ENCODE data around the gene CDC14B.
A peak's percentile ranks its signal among the peaks of the same experiment; 100 is the strongest.
"Not testable (repeated sequence)": the region's sequence is repeated elsewhere in the genome, so short reads cannot be mapped to it uniquely, and the experiment has no call there.

The CDC14B gene

DNA sequence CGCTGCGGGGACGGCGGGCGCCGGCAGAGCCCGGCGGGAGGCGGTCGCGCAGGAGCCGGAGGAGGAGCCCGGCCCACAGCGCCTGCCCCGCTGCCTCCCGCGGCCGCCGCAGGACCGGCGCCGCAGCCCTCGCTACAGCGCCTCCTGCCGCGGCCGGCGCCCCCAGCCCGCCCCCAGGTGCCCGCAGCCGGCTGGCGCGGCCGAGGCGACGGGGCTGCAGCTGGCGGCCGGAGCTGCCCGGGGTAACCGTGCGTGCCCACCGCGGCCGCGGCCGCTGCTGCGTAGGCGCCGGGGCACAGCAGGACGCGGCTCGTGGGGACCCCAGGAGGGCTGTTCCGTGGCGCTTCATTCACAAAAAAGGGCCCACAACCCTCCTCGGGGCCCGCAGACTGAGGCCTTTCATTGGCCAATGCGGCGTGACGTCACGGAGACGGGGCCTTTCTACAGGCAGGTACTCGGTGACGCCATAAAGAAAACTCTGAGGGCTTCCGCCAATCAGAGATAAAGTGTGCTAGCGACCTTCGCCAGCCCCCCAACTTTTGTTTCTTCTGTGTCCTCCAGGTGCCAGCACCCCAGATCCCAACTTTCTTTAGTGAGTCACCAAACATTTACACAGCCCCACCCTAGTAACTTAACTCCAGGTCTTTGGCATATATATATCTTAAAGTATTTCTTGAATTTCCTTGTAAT lies at the start of gene CDC14B:
Gene CDC14B, minus strand, starts transcription at position 353 of the 690 bp plus-strand sequence. CDS start 465 bp downstream, outside the sequence.
- TF ChIP-seq CTBP1 (IDR thresholded peaks at IDR 0.05; ENCODE audit: borderline replicate concordance) (no peak), TARDBP (IDR thresholded peaks at IDR 0.05) (peak; percentile 57; the same call in 1 of the 2 replicates), ARNT (IDR thresholded peaks at IDR 0.05) (peak; percentile 33; the same call in 1 of the 2 replicates), ELF4 (IDR thresholded peaks at IDR 0.05) (no peak), FOXM1 (IDR thresholded peaks at IDR 0.05; ENCODE audit: borderline replicate concordance) (peak; percentile 71; the same call in 1 of the 2 replicates), LEF1 (IDR thresholded peaks at IDR 0.05; ENCODE audit: borderline replicate concordance) (no peak)
- TF ChIP-seq, protein P1, sequence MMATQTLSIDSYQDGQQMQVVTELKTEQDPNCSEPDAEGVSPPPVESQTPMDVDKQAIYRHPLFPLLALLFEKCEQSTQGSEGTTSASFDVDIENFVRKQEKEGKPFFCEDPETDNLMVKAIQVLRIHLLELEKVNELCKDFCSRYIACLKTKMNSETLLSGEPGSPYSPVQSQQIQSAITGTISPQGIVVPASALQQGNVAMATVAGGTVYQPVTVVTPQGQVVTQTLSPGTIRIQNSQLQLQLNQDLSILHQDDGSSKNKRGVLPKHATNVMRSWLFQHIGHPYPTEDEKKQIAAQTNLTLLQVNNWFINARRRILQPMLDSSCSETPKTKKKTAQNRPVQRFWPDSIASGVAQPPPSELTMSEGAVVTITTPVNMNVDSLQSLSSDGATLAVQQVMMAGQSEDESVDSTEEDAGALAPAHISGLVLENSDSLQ (IDR thresholded peaks at IDR 0.05): no peak
- ChIA-PET POLR2A (interaction anchor here (2.3 kb wide), 1 partner anchor 53 kb away, joined by 8 read pairs; no protein-coding TSS in a partner anchor), CTCF (no interaction called here)
- peak; percentile 83 for DNase-seq (ENCODE audit: extremely low spot score)

DNA sequence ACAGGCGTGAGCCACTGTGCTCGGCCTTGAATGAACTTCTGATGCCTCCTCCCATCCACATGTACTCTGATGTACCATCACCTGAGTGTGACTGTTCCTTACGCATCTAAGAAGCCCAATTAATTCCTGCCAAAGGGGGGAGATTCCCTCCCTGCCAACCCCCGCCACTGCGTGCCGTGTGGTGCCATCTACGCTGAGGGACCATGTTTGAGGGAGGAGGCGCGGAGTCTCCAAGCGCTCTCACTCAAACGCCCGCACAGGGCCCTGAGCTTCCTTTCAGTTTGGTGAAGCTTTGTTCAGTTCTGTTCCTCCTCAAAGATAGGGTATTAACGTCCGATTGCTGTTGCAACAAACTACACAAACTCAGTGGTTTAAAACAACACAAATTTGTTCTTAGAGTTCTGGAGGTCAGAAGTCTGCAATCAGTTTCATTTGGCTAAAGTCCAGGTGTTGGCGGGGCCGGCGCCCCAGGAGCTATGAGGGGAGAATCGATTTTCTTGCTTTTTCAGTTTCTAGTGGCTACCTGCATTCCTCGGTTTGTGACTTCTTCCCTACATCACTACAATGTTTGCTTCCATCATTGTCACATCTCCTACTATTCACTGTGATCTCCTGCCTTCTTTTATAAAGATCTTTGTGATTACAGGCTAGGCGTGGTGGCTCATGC lies 49.4 kb upstream of the CDC14B start:
- TF ChIP-seq BHLHE40 (IDR thresholded peaks at IDR 0.05; ENCODE audit: borderline replicate concordance) (no peak), ELF4 (IDR thresholded peaks at IDR 0.05) (no peak), CTBP1 (IDR thresholded peaks at IDR 0.05; ENCODE audit: borderline replicate concordance) (no peak), FOXK2 (IDR thresholded peaks at IDR 0.05) (no peak), SP1 (IDR thresholded peaks at IDR 0.05) (no peak), TARDBP (IDR thresholded peaks at IDR 0.05) (no peak), ARNT (IDR thresholded peaks at IDR 0.05) (no peak), LEF1 (IDR thresholded peaks at IDR 0.05; ENCODE audit: borderline replicate concordance) (no peak), NFRKB (IDR thresholded peaks at IDR 0.05) (no peak), SUZ12 (IDR thresholded peaks at IDR 0.05) (no peak), HDGF (IDR thresholded peaks at IDR 0.05; ENCODE audit: borderline replicate concordance) (no peak), L3MBTL2 (conservative IDR thresholded peaks at IDR 0.05) (no peak), FOXM1 (IDR thresholded peaks at IDR 0.05; ENCODE audit: borderline replicate concordance) (no peak), FOXA1 (IDR thresholded peaks at IDR 0.05) (no peak), ZNF384 (IDR thresholded peaks at IDR 0.05) (no peak)
- TF ChIP-seq, protein P1 (IDR thresholded peaks at IDR 0.05): no peak
- ChIA-PET POLR2A (no interaction called here), CTCF (no interaction called here)
- DNase-seq (ENCODE audit: extremely low spot score): no peak

DNA sequence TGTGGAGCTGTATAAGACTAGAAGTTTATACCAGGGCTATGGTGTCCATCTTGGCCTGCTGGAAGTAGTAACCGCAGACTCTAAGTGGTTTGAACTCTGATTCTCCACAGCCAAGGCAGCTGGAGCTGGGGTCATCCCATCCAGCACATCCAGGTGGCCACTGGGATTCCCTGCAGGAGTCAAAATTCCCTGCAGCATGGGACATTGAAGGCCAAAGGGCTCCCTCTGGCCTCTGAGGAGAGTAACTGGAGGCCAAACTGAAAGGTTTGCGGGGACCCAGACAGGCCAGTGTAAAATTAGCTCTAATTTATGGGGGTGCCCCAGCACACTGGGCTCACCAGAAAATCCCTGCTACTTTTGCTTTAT lies 47.7 kb upstream of the CDC14B start:
- DNase-seq (ENCODE audit: extremely low spot score): no peak
- CTCF ChIA-PET: interaction anchor here (0.9 to 1.5 kb wide), 4 partner anchors 10 to 225 kb away, joined by 3 to 5 read pairs (median 4); partner anchors contain the start of gene ZNF782
- TF ChIP-seq ARNT (IDR thresholded peaks at IDR 0.05) (no peak), FOXA1 (IDR thresholded peaks at IDR 0.05) (no peak), HDGF (IDR thresholded peaks at IDR 0.05; ENCODE audit: borderline replicate concordance) (no peak), FOXM1 (IDR thresholded peaks at IDR 0.05; ENCODE audit: borderline replicate concordance) (no peak), CTBP1 (IDR thresholded peaks at IDR 0.05; ENCODE audit: borderline replicate concordance) (no peak), L3MBTL2 (conservative IDR thresholded peaks at IDR 0.05) (no peak), ELF4 (IDR thresholded peaks at IDR 0.05) (no peak), ZNF384 (IDR thresholded peaks at IDR 0.05) (no peak), SP1 (IDR thresholded peaks at IDR 0.05) (no peak), NFRKB (IDR thresholded peaks at IDR 0.05) (no peak), TARDBP (IDR thresholded peaks at IDR 0.05) (no peak), FOXK2 (IDR thresholded peaks at IDR 0.05) (no peak), LEF1 (IDR thresholded peaks at IDR 0.05; ENCODE audit: borderline replicate concordance) (no peak), BHLHE40 (IDR thresholded peaks at IDR 0.05; ENCODE audit: borderline replicate concordance) (no peak), SUZ12 (IDR thresholded peaks at IDR 0.05) (no peak)
- TF ChIP-seq, protein P1 (IDR thresholded peaks at IDR 0.05): no peak
- POLR2A ChIA-PET: no interaction called here

DNA sequence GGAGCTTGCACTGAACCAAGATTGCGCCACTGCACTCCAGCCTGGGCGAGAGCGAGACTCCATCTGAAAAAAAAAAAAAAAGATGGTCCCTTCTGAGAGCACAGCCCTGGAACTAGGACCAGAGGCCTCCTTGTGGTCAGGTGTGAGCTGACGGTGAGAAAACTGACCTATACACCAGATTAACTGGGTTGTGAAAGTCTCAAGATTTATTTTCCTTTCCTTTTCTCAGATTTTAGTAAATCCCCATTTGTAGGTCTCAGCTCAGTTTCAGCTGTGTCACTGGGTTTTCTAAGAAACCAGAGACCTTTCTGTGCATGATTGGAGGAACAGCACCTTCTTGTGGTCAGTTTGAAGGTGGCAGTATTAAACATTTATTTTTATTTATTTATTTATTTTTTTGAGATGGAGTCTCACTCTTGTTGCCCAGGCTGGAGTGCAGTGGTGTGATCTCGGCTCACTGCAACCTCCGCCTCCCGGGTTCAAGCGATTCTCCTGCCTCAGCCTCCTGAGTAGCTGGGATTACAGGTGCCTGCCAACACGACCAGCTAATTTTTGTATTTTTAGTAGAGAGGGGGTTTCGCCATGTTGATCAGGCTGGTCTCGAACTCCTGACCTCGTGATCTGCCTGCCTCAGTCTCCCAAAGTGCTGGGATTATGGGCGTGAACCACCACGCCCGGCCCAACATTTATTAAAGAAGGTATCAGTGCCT lies 47.2 kb upstream of the CDC14B start:
- peak; percentile 77 for TF ChIP-seq ZNF384 (IDR thresholded peaks at IDR 0.05)
- DNase-seq (ENCODE audit: extremely low spot score): peak; percentile 46
- POLR2A ChIA-PET: not testable (repeated sequence)
- CTCF ChIA-PET: interaction anchor here (0.5 to 1.5 kb wide), 8 partner anchors 9 to 447 kb away, joined by 3 to 6 read pairs (median 3); partner anchors contain the start of gene ZNF782

DNA sequence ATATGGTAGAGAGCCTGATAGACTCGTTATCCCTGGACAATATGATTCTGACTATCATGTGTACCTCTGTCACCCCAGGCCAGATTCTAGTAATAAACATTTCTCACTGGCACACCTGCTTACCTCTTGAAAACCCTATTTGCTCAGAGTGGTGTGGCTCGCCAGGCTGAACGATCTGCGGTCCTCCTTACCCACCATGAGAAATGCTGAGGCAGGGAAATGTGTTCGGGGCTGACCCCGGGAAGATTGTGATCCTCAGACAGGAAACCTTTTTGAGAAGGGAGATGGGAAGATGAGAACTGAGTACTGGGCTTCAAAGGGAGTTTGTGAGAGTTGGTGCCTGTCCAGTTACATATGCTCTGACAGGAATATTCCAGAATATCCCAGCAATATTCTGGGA lies 46.1 kb upstream of the CDC14B start:
- ChIA-PET POLR2A (no interaction called here), CTCF (interaction anchor here (0.9 kb wide), 1 partner anchor 429 kb away, joined by 3 read pairs; no protein-coding TSS in a partner anchor)
- TF ChIP-seq SUZ12 (IDR thresholded peaks at IDR 0.05) (no peak), FOXA1 (IDR thresholded peaks at IDR 0.05) (no peak), FOXM1 (IDR thresholded peaks at IDR 0.05; ENCODE audit: borderline replicate concordance) (no peak), NFRKB (IDR thresholded peaks at IDR 0.05) (no peak), ZNF384 (IDR thresholded peaks at IDR 0.05) (no peak), ARNT (IDR thresholded peaks at IDR 0.05) (no peak), L3MBTL2 (conservative IDR thresholded peaks at IDR 0.05) (no peak), SP1 (IDR thresholded peaks at IDR 0.05) (no peak), ELF4 (IDR thresholded peaks at IDR 0.05) (no peak), BHLHE40 (IDR thresholded peaks at IDR 0.05; ENCODE audit: borderline replicate concordance) (no peak)
- no peak for DNase-seq (ENCODE audit: extremely low spot score)

Data from HEK293T (cell line).